NCI-H187 treated with DMSO at 0.1 percent for 48 hours (cell line): ENCODE results near the gene EIF2S2.
"Not testable (repeated sequence)": the region's sequence is repeated elsewhere in the genome, so short reads cannot be mapped to it uniquely, and the experiment has no call there.

ENCODE experiments used
- DNase-seq: peaks from one replicate; lab custom pipeline; 2025; lab: John Stamatoyannopoulos, UW

The EIF2S2 gene, protein sequence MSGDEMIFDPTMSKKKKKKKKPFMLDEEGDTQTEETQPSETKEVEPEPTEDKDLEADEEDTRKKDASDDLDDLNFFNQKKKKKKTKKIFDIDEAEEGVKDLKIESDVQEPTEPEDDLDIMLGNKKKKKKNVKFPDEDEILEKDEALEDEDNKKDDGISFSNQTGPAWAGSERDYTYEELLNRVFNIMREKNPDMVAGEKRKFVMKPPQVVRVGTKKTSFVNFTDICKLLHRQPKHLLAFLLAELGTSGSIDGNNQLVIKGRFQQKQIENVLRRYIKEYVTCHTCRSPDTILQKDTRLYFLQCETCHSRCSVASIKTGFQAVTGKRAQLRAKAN

DNA sequence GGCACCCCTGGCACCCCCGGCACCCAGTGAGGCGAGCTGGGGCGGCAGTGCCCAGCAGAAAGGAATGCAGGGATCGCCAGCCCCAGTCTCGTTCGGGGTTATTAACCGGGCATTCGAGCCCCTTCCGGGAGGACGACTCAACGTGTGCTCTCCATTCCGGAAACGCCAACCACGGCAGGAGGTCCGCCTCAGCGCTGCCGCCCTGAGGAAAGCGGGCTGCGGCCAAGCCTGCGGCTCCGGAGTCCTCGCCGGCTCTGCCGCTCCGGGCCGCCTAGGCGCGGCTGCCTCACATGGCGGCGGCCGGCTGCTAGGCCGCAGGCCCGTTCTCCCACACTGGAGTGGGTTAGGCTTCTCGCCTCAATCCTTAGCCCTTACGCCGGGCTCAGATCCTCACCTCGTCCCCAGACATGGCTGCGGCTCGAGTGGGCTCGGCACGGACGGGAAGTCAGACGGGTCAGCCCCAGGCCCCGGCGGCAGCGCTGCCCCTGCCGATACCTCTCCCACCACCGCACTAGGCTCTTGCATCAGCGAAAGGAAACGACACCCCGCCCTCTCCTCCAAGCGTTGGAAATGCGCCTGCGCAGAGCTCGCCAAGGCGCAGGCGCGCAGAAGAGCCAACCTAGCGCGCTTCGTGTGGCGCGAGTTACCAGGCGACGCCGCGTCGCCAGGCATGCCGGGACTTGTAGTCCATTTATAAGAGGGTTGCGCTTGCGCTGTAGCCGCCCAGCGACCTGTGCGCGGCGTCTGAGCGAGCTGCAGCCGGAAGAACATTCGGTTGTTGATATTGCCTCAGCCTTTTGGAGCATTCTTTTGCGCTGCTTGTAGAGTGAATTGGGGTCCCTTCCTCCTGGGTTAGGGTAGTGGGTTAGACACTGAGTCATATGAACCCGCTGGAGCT lies at the start of gene EIF2S2:
EIF2S2 (minus strand) TSS at position 542 of the 898 bp plus-strand sequence; CDS start at position 409, 133 bp downstream.
- peak; percentile 86 for DNase-seq

DNA sequence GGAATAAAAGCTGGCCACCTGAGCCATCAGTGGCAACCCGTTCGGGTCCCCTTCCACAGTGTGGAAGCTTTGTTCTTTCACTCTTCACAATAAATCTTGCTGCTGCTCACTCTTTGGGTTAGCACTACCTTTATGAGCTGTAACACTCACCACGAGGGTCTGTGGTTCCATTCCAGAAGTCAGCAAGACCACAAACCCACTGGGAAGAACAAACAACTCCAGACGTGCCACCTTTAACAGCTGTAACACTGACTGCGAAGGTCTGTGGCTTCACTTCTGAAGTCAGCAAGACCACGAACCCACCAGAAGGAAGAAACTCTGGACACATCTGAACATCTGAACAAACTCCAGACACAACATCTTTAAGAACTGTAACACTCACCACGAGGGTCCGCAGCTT lies 45.7 kb upstream of the EIF2S2 start:
- not testable (repeated sequence) for DNase-seq

DNA sequence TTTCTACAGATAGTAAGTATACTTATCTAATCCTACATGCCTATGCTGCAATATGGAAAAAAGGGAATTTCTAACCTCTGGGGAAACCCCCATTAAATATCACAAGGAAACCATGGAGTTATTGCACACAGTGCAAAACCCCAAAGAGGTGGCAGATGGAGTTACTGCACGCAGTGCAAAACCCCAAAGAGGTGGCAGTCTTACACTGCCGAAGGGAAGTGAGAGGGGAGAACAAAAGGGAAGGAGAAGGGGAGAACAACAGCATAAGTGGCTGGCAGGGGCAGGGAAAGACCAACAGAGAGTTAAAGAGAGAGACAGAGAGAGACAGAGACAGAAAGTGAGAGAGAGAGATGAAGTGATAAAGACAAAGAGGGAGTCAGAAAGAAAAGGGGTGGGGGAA lies 43.8 kb upstream of the EIF2S2 start:
- no peak for DNase-seq

DNA sequence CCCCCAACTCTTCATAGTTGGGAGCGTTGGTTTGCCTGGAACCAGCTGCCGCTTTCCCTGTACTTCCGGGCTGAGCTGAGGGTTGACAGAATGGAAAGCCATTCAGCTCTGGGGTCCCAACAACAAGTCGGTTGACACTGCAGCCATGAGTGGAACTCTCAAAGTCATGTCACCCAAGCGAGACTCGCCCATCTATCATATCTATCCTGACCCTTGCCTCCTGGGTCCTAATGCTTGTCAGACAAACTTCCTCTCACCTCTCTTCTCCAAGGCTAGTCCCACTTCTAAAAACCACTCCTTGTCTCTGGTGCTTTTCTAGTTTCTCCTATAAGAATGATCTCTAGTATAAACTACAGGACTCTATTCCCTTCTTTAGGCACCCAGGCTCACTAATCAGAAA lies 41.1 kb upstream of the EIF2S2 start:
- DNase-seq = not testable (repeated sequence)

DNA sequence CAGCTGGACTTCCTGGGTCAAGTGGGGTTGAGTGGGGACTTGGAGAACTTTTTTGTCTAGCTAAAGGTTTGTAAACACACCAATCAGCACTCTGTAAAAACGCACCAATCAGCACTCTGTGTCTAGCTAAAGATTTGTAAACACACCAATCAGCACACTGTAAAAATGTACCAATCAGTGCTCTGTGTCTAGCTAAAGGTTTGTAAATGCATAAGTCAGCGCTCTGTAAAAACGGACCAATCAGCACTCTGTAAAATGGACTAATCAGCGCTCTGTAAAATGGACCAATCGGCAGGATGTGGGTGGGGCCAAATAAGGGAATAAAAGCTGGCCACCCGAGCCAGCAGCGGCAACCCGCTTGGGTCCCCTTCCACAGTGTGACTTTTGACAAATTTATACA lies 40.0 kb upstream of the EIF2S2 start:
- DNase-seq = not testable (repeated sequence)

DNA sequence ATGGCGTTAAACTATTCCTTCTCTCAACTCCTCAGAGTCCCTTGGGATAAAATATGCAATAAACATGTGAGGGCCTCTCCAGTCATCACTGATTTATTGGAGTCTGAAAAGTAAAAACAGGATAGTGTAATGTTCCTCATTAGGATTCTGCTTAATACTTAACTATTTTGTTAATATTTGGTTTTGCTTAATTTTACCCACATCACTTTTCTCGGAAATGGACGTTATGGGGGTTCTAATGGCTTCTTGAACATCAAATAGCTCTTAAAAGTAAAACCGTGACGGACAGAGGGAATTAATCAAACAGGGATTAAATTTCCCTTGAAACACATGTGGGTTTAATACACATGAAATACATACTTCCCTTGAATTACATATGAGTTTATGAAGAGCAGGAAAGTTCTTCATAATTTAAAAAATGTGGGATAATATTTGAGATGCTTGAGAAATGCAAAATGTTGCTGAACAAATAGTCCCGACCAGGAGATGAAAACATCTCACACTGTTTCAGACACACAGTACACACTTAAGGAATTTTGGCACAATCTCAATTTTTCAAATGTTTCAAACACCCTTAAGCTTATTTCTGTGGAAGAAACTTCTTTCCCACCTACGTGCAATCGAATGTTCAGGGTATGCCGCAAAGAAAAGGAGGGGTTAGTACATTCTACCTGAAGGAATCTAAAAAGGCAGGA lies 38.4 kb upstream of the EIF2S2 start:
- DNase-seq = no peak

DNA sequence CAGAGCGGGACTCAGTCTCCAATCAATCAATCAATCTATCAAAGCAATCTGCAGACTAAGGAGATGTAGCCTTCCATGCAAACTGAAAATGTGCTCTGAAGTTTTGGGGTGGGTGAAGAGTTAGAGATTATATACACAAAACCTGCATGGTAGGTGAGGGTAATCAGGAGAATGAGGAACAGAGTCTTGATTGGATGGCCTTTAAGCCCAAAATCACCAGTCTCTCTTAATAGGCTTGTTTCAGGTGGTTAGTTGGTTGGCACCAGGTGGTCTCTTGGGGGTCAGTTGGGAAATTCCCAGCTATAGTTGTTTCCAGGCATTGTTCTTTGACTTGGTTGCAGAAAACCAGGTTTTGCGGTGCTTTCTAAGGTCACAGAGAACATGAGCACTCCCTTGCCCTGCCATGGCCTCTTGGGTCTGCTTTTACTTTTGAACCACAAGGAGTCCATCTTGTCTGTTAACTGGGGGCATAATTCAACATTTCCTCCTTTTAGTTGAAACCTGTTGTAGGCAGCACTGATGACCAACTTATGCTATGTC lies 33.3 kb upstream of the EIF2S2 start:
- no peak for DNase-seq

DNA sequence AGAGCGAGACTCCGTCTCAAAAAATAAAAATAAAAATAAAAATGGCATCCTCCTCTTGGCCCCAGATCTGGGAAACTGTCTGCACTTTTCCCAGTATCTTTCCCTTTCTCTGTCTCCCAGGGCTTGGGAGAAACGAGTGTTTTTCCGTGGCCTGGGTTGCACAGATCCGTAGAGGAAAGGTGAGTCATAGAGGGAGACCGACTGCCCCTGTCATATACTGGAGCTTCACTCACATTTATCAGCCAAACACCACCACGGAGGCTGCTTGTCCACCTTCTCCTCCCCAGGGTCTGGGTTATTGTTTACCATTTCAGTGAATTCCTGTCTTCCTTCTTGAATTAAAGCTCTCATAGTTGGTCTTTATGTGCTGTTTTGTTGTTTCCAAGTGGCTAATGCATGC lies 31.9 kb upstream of the EIF2S2 start:
- DNase-seq = no peak

DNA sequence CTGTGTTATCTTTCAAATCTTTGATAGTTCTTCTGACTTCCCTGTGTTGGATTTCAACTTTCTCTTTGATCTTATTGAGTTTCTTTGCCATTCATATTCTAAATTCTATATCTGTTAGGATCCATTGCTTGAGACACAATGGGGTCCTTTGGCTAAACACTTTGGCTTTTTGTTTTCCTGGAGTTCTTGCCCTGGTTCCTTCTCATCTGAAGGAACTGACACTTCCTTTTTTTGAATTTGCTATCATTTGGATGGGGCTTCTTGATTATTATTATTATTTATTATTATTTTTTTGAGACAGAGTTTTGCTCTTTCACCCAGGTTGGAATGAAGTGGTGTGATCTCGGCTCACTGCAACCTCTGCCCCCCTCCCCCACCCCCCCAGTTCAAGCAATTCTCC lies 30.1 kb upstream of the EIF2S2 start:
- DNase-seq = no peak

DNA sequence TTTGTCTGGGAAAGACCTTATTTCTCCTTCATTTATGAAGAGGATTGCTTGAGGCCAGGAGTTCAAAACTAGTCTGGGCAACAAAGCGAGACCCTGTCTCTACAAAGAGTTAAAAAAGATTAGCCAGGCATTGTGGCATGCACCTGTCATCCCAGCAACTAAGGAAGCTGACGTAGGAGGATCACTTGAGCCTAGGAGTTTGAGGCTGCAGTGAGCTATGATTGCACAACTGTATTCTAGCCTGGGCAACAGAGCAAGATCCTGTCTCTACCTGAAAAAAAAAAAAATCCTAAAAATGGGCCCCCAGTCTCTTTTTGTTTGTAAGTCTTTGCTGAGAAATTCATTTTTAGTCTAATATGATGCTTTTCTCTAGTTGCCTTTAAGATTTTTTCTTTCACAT lies 29.2 kb upstream of the EIF2S2 start:
- DNase-seq = no peak

DNA sequence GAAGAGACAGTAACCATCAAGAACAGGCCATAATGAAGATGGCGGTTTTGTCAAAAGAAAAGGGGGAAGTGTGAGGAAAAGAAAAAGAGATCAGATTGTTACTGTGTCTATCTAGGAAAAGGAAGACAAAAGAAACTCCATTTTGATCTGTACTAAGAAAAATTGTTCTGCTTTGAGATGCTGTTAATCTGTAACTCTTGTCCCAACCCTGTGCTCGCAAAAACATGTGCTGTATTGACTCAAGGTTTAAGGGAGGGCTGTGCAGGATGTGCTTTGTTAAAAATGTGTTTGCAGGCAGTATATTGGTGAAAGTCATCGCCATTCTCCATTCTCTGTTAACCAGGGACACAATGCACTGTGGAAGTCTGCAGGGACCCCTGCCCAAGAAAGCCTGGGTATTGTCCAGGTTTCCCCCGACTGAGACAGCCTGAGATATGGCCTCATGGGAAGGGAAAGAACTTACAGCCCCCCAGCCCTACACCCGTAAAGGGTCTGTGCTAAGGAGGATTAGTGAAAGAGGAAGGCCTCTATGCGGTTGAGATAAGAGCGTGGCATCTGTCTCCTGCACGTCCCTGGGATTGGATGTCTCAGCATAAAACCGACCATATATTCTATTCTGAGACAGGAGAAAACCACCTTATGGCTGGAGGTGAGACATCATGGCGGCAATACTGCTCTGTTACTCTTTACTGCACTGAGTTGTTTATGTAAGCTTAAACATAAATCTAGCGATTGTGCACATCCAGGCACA lies 23.7 kb upstream of the EIF2S2 start:
- not testable (repeated sequence) for DNase-seq

DNA sequence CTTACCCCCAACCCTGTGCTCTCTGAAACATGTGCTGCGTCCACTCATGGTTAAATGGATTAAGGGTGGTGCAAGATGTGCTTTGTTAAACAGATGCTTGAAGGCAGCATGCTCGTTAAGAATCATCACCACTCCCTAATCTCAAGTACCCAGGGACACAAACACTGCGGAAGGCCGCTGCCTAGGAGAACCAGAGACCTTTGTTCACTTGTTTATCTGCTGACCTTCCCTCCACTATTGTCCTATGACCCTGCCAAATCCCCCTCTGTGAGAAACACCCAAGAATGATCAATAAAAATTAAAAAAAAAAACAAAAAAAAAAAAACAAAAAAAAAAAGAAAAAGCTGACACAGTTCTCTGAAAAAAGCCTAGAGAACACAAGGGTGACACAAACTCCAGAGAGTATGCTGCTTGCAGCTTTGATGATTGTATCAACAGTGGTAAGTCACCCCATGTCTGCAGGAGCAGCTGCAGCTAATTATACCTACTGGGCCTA lies 21.4 kb upstream of the EIF2S2 start:
- not testable (repeated sequence) for DNase-seq

DNA sequence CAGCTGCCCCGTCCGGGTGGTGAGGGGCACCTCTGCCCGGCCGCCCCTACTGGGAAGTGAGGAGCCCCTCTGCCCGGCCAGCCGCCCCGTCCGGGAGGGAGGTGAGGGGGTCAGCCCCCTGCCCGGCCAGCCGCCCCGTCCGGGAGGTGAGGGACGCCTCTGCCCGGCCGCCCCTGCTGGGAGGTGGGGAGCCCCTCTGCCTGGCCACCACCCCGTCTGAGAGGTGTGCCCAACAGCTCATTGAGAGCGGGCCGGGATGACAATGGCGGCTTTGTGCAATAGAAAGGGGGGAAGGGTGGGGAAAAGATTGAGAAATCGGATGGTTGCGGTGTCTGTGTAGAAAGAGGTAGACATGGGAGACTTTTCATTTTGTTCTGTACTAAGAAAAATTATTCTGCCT lies 20.9 kb upstream of the EIF2S2 start:
- DNase-seq = not testable (repeated sequence)

DNA sequence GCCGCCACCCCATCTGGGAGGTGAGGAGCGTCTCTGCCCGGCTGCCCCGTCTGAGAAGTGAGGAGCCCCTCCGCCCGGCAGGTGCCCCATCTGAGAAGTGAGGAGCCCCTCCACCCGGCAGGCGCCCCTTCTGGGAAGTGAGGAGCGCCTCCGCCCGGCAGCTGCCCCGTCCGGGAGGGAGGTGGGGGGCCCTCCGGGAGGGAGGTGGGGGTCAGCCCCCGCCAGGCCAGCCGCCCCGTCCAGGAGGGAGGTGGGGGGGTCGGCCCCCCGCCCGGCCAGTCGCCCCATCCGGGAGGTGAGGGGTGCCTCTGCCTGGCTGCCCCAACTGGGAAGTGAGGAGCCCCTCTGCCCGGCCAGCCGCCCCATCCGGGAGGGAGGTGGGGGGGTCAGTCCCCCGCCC lies 20.4 kb upstream of the EIF2S2 start:
- DNase-seq = not testable (repeated sequence)

DNA sequence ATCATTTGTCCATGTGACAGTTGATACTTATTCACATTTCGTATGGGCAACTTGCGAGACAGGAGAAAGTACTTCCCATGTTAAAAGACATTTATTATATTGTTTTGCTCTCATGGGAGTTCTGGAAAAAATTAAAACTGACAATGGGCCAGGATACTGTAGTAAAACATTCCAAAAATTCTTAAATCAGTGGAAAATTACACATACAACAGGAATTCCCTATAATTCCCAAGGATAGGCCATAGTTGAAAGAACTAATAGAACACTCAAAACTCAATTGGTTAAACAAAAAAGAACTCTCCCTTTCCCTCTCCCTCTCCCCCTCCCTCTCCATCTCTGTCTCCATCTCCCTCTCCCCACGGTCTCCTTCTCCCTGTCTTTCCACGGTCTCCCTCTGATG lies 19.4 kb upstream of the EIF2S2 start:
- no peak for DNase-seq

DNA sequence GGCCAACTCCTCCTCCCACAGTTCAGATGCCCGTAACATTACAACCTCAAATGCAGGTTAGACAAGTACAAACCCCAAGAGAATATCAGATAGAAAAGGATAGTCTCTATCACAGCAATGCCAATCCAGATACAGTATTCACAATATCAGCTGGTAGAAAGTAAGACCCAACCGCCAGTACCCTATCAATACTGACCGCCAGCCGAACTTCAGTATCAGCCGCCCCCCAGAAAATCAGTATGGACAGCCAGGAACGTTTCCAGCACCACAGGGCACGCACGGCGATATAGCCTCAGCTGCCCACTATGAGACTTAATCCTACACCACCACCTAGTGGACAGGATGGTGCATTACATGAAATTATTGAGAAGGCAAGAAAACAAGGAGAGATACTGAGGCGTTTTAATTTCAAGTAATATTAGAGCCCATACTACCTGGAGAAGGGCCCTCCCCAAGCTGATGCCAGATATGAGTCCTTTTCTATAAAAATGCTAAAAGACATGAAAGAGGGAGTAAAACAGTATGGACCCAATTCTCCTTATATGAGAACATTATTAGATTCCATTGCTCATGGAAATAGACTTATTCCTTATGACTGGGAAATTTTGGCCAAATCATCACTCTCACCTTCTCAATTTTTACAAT lies 17.6 kb upstream of the EIF2S2 start:
- peak; percentile 48 for DNase-seq

DNA sequence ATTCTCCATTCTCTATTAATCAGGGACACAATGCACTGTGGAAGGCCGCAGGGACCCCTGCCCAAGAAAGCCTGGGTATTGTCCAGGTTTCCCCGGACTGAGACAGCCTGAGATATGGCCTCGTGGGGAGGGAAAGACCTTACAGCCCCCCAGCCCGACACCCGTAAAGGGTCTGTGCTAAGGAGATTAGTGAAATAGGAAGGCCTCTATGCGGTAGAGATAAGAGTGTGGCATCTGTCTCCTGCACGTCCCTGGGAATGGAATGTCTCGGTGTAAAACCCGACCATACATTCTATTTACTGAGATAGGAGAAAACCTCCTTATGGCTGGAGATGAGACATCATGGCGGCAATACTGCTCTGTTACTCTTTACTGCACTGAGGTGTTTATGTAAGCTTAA lies 15.7 kb upstream of the EIF2S2 start:
- no peak for DNase-seq

DNA sequence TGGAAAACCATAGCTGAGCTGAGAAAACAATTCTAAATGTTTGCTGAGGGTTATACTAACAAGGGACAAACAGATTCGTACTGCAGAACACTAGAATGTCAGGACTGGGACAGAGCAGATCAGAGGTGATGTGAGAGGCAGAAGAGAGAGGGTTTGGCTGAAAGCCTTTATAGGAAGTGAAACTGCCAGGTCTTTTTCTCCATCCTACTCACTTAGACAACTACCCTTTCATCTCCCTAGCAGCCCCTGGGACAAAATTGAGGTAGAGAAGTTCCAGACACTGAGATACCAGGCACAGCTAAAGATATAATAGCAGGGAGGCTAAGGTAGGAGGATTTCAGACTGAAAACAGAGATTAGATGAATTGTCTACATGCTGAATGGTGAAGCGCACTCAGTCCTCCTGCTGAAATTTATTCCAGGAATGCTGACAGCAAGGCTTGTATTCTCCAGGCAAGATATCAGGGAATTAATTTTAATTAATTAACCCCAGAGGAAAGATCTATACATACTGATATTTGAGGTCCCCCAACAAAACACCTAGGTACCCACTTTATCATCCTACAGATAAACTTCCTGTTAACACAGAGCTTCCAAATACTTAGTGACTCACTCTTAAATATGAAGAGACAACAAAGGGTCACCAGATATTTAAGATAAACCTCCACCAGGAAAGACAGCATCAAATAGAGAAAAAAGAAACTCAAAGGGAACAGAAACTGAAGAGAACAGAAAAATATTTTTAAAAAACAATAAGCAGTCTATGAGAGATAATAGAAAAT lies 12.6 kb upstream of the EIF2S2 start:
- DNase-seq = no peak

DNA sequence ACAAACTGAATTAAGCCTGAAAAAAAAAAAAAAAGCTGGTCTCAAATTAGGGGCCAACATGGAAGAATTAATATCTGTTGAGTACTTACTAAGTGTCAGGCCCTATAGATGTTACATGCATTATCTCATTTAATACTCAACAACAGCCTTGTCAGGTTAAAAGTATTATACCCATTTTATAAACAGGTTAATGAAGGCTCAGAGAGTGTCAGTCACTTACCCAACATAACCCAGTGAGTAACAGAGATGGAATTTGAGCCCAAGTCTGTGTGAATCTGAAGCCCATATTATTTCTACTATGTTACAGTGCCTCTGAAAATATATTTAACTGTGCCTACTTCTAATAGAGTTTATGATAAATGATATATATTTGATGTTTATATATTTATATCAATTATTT lies 11.3 kb upstream of the EIF2S2 start:
- DNase-seq = no peak
